Measurements from ENCODE around the gene PFDN1.

The PFDN1 gene

GRCh38 chr5:140244525-140245025 lies 58.3 kb downstream of the PFDN1 start:
- DNase-seq (ENCODE audit: low read depth in 2 of 2): peak; percentile 94 to 95
- TF ChIP-seq CTCF (IDR thresholded peaks at IDR 0.05; ENCODE audit: low read depth, low read length): peak; percentile 84
- no peak overlapping the region for H3K4me3 ChIP-seq (replicated peaks in 1 of 2; ENCODE audit: low read depth in 2 of 2, low read length in 2 of 2)

- H3K4me3 ChIP-seq (replicated peaks in 1 of 2; ENCODE audit: low read depth in 2 of 2, low read length in 2 of 2): no peak overlapping the region
- DNase-seq (ENCODE audit: low read depth in 2 of 2): no peak
- no peak for TF ChIP-seq CTCF (IDR thresholded peaks at IDR 0.05; ENCODE audit: low read depth, low read length)
Measured at GRCh38 chr5:140243706-140244250, 59.1 kb downstream of the PFDN1 start.

- no peak overlapping the region for H3K4me3 ChIP-seq (replicated peaks in 1 of 2; ENCODE audit: low read depth in 2 of 2, low read length in 2 of 2)
- TF ChIP-seq CTCF (IDR thresholded peaks at IDR 0.05; ENCODE audit: low read depth, low read length): no peak
- DNase-seq (ENCODE audit: low read depth in 2 of 2): no peak
Measured at GRCh38 chr5:140242890-140243585, 59.9 kb downstream of the PFDN1 start.

GRCh38 chr5:140242099-140242498 lies 60.8 kb downstream of the PFDN1 start:
- peak; percentile 20 for TF ChIP-seq CTCF (IDR thresholded peaks at IDR 0.05; ENCODE audit: low read depth, low read length)
- no peak overlapping the region for H3K4me3 ChIP-seq (replicated peaks in 1 of 2; ENCODE audit: low read depth in 2 of 2, low read length in 2 of 2)
- DNase-seq (ENCODE audit: low read depth in 2 of 2): no peak

GRCh38 chr5:140240987-140241706 lies 61.8 kb downstream of the PFDN1 start:
- no peak overlapping the region for H3K4me3 ChIP-seq (replicated peaks in 1 of 2; ENCODE audit: low read depth in 2 of 2, low read length in 2 of 2)
- no peak for TF ChIP-seq CTCF (IDR thresholded peaks at IDR 0.05; ENCODE audit: low read depth, low read length)
- peak; percentile 93 to 94 for DNase-seq (ENCODE audit: low read depth in 2 of 2)

- peak; percentile 80 for TF ChIP-seq CTCF (IDR thresholded peaks at IDR 0.05; ENCODE audit: low read depth, low read length)
- peak; percentile 73 to 76 for DNase-seq (ENCODE audit: low read depth in 2 of 2)
- no peak overlapping the region for H3K4me3 ChIP-seq (replicated peaks in 1 of 2; ENCODE audit: low read depth in 2 of 2, low read length in 2 of 2)
Measured at GRCh38 chr5:140239939-140240700, 62.8 kb downstream of the PFDN1 start.
